ENCODE results near the gene TTLL11.
"Not testable (repeated sequence)": the region's sequence is repeated elsewhere in the genome, so short reads cannot be mapped to it uniquely, and the experiment has no call there.

The TTLL11 gene

GRCh38 chr9:121814594-121814993, 278.5 kb downstream of the TTLL11 start:
- DNase-seq (ENCODE audit: low spot score): no peak

GRCh38 chr9:121813519-121814210, 279.4 kb downstream of the TTLL11 start:
- DNase-seq (ENCODE audit: low spot score): no peak

GRCh38 chr9:121812159-121812735, 280.9 kb downstream of the TTLL11 start:
- no peak for DNase-seq (ENCODE audit: low spot score)

- DNase-seq (ENCODE audit: low spot score): no peak
Measured at GRCh38 chr9:121811751-121812150, 281.4 kb downstream of the TTLL11 start.

GRCh38 chr9:121811140-121811539, 282.0 kb downstream of the TTLL11 start:
- no peak for DNase-seq (ENCODE audit: low spot score)

GRCh38 chr9:121810489-121810888, 282.6 kb downstream of the TTLL11 start:
- no peak for DNase-seq (ENCODE audit: low spot score)

GRCh38 chr9:121809356-121810050, 283.6 kb downstream of the TTLL11 start:
- no peak for DNase-seq (ENCODE audit: low spot score)

- DNase-seq (ENCODE audit: low spot score): no peak
Measured at GRCh38 chr9:121808781-121809180, 284.3 kb downstream of the TTLL11 start.

GRCh38 chr9:121807823-121808278, 285.3 kb downstream of the TTLL11 start:
- DNase-seq (ENCODE audit: low spot score): no peak

GRCh38 chr9:121807069-121807822, 285.9 kb downstream of the TTLL11 start:
- no peak for DNase-seq (ENCODE audit: low spot score)

GRCh38 chr9:121802753-121803152, 290.4 kb downstream of the TTLL11 start:
- no peak for DNase-seq (ENCODE audit: low spot score)

GRCh38 chr9:121801579-121801978, 291.5 kb downstream of the TTLL11 start:
- DNase-seq (ENCODE audit: low spot score): no peak

- DNase-seq (ENCODE audit: low spot score): no peak
Measured at GRCh38 chr9:121800376-121800775, 292.7 kb downstream of the TTLL11 start.

GRCh38 chr9:121798941-121799340, 294.2 kb downstream of the TTLL11 start:
- DNase-seq (ENCODE audit: low spot score): no peak

GRCh38 chr9:121797081-121797480, 296.0 kb downstream of the TTLL11 start:
- no peak for DNase-seq (ENCODE audit: low spot score)

- not testable (repeated sequence) for DNase-seq (ENCODE audit: low spot score)
Measured at GRCh38 chr9:121794334-121794733, 298.8 kb downstream of the TTLL11 start.

GRCh38 chr9:121792476-121792875, 300.6 kb downstream of the TTLL11 start:
- not testable (repeated sequence) for DNase-seq (ENCODE audit: low spot score)

GRCh38 chr9:121790841-121791240, 302.3 kb downstream of the TTLL11 start:
- no peak for DNase-seq (ENCODE audit: low spot score)

- no peak for DNase-seq (ENCODE audit: low spot score)
Measured at GRCh38 chr9:121788686-121789366, 304.3 kb downstream of the TTLL11 start.

GRCh38 chr9:121786998-121787422, 306.1 kb downstream of the TTLL11 start:
- no peak for DNase-seq (ENCODE audit: low spot score)

GRCh38 chr9:121786543-121786948, 306.6 kb downstream of the TTLL11 start:
- no peak for DNase-seq (ENCODE audit: low spot score)
